GM18520 (cell line): ENCODE results near the gene MYLIP.

ENCODE experiments used
- ATAC-seq: cut with Tn5 transposase; IDR thresholded peaks from one replicate; pipeline ENCODE4 v1.9.1; 2021; ENCODE audit not compliant: unreplicated experiment

The MYLIP gene

GRCh38 chr6:16128759-16129622, at the start of gene MYLIP:
Gene MYLIP (plus strand): TSS chr6:16129086. CDS start chr6:16129323, 237 bp downstream.
- peak; percentile 49 for ATAC-seq

GRCh38 chr6:16079354-16079753, 49.5 kb upstream of the MYLIP start:
- ATAC-seq: no peak

GRCh38 chr6:16080204-16080603, 48.7 kb upstream of the MYLIP start:
- ATAC-seq: no peak

- ATAC-seq: no peak
Measured at GRCh38 chr6:16081326-16081725, 47.6 kb upstream of the MYLIP start.

- ATAC-seq: no peak
Measured at GRCh38 chr6:16082361-16082760, 46.5 kb upstream of the MYLIP start.

GRCh38 chr6:16086965-16087364, 41.9 kb upstream of the MYLIP start:
- ATAC-seq: no peak

GRCh38 chr6:16087386-16087785, 41.5 kb upstream of the MYLIP start:
- no peak for ATAC-seq

GRCh38 chr6:16088409-16088808, 40.5 kb upstream of the MYLIP start:
- ATAC-seq: no peak

GRCh38 chr6:16089232-16090062, 39.4 kb upstream of the MYLIP start:
- no peak for ATAC-seq

- ATAC-seq: no peak
Measured at GRCh38 chr6:16090452-16090851, 38.4 kb upstream of the MYLIP start.

- ATAC-seq: no peak
Measured at GRCh38 chr6:16090920-16091319, 38.0 kb upstream of the MYLIP start.

GRCh38 chr6:16092140-16092539, 36.7 kb upstream of the MYLIP start:
- no peak for ATAC-seq

GRCh38 chr6:16092990-16093389, 35.9 kb upstream of the MYLIP start:
- ATAC-seq: no peak

GRCh38 chr6:16095180-16095579, 33.7 kb upstream of the MYLIP start:
- no peak for ATAC-seq

- ATAC-seq: peak; percentile 79
Measured at GRCh38 chr6:16097382-16098171, 31.3 kb upstream of the MYLIP start.

- no peak for ATAC-seq
Measured at GRCh38 chr6:16098211-16098610, 30.7 kb upstream of the MYLIP start.

GRCh38 chr6:16102208-16102607, 26.7 kb upstream of the MYLIP start:
- no peak for ATAC-seq

GRCh38 chr6:16103722-16104121, 25.2 kb upstream of the MYLIP start:
- no peak for ATAC-seq

- ATAC-seq: no peak
Measured at GRCh38 chr6:16104624-16105433, 24.1 kb upstream of the MYLIP start.

- ATAC-seq: no peak
Measured at GRCh38 chr6:16105854-16106253, 23.0 kb upstream of the MYLIP start.
